GM19035 (cell line): Measurements from ENCODE around the gene UBE2L5.

Experiments
- ATAC-seq: cut with Tn5 transposase; IDR thresholded peaks from one replicate; pipeline ENCODE4 v1.9.1; 2021; ENCODE audit not compliant: unreplicated experiment

The UBE2L5 gene

GRCh38 chr13:30404207-30404606 lies 18.1 kb upstream of the UBE2L5 start:
- no peak for ATAC-seq

GRCh38 chr13:30406779-30407416 lies 15.4 kb upstream of the UBE2L5 start:
- no peak for ATAC-seq

- ATAC-seq, result peak; percentile 91
Observed at GRCh38 chr13:30408319-30409101, 13.8 kb upstream of the UBE2L5 start.

GRCh38 chr13:30409886-30410704 lies 12.2 kb upstream of the UBE2L5 start:
- ATAC-seq, result no peak

GRCh38 chr13:30410705-30411125 lies 11.6 kb upstream of the UBE2L5 start:
- no peak for ATAC-seq

- no peak for ATAC-seq
Observed at GRCh38 chr13:30412346-30412745, 9.9 kb upstream of the UBE2L5 start.

GRCh38 chr13:30413842-30414241 lies 8.5 kb upstream of the UBE2L5 start:
- no peak for ATAC-seq

- ATAC-seq, result peak; percentile 63
Observed at GRCh38 chr13:30415430-30416030, 6.8 kb upstream of the UBE2L5 start.

- no peak for ATAC-seq
Observed at GRCh38 chr13:30416471-30416870, 5.8 kb upstream of the UBE2L5 start.

GRCh38 chr13:30418075-30418716 lies 4.1 kb upstream of the UBE2L5 start:
- ATAC-seq, result no peak

GRCh38 chr13:30418717-30419459 lies 3.4 kb upstream of the UBE2L5 start:
- ATAC-seq, result no peak

- peak; percentile 36 for ATAC-seq
Observed at GRCh38 chr13:30421093-30422053, 920 bp upstream of the UBE2L5 start.

GRCh38 chr13:30423891-30424290 lies 1.6 kb downstream of the UBE2L5 start:
- no peak for ATAC-seq

- no peak for ATAC-seq
Observed at GRCh38 chr13:30429235-30429634, 6.9 kb downstream of the UBE2L5 start.

- ATAC-seq, result peak; percentile 55
Observed at GRCh38 chr13:30429721-30430694, 7.7 kb downstream of the UBE2L5 start.

GRCh38 chr13:30431269-30431940 lies 9.1 kb downstream of the UBE2L5 start:
- ATAC-seq, result no peak

- ATAC-seq, result no peak
Observed at GRCh38 chr13:30435911-30436451, 13.7 kb downstream of the UBE2L5 start.
